ENCODE data around the gene UGT1A5.

The UGT1A5 gene

GRCh38 chr2:233799716-233800115, 87.0 kb downstream of the UGT1A5 start:
- H3K27ac ChIP-seq, result no peak overlapping the region
- H3K4me3 ChIP-seq, result no peak overlapping the region

- no peak overlapping the region for H3K27ac ChIP-seq
- no peak overlapping the region for H3K4me3 ChIP-seq
These were observed 87.5 kb downstream of the UGT1A5 start for GRCh38 chr2:233800208-233800607.

GRCh38 chr2:233801357-233802131, 88.8 kb downstream of the UGT1A5 start:
- Histone ChIP-seq H3K27ac (no peak overlapping the region), H3K4me3 (no peak overlapping the region)

- H3K4me3 ChIP-seq, result no peak overlapping the region
These were observed 89.6 kb downstream of the UGT1A5 start for GRCh38 chr2:233802132-233802815.

GRCh38 chr2:233803292-233803911, 90.7 kb downstream of the UGT1A5 start:
- no peak overlapping the region for H3K4me3 ChIP-seq
- H3K27ac ChIP-seq, result no peak overlapping the region

More at GRCh38 chr2:233802132-233802815, 89.6 kb downstream of the UGT1A5 start:
- H3K27ac ChIP-seq, result no peak overlapping the region

- H3K4me3 ChIP-seq, result no peak overlapping the region
- H3K27ac ChIP-seq, result no peak overlapping the region
These were observed 91.3 kb downstream of the UGT1A5 start for GRCh38 chr2:233803994-233804393.

- Histone ChIP-seq H3K4me3 (no peak overlapping the region), H3K27ac (no peak overlapping the region)
These were observed 94.6 kb downstream of the UGT1A5 start for GRCh38 chr2:233807215-233807865.

GRCh38 chr2:233807966-233808935, 95.5 kb downstream of the UGT1A5 start:
- H3K27ac ChIP-seq, result no peak overlapping the region
- no peak overlapping the region for H3K4me3 ChIP-seq

GRCh38 chr2:233810385-233810784, 97.7 kb downstream of the UGT1A5 start:
- Histone ChIP-seq H3K4me3 (no peak overlapping the region), H3K27ac (no peak overlapping the region)

- H3K4me3 ChIP-seq, result no peak overlapping the region
These were observed 98.4 kb downstream of the UGT1A5 start for GRCh38 chr2:233811087-233811486.

GRCh38 chr2:233811732-233812131, 99.0 kb downstream of the UGT1A5 start:
- no peak overlapping the region for H3K4me3 ChIP-seq
- no peak overlapping the region for H3K27ac ChIP-seq

More at GRCh38 chr2:233811087-233811486, 98.4 kb downstream of the UGT1A5 start:
- H3K27ac ChIP-seq, result no peak overlapping the region

GRCh38 chr2:233813236-233814055, 100.7 kb downstream of the UGT1A5 start:
- Histone ChIP-seq H3K27ac (no peak overlapping the region), H3K4me3 (no peak overlapping the region)

GRCh38 chr2:233814056-233814835, 101.5 kb downstream of the UGT1A5 start:
- Histone ChIP-seq H3K27ac (no peak overlapping the region), H3K4me3 (no peak overlapping the region)

GRCh38 chr2:233815861-233816260, 103.2 kb downstream of the UGT1A5 start:
- Histone ChIP-seq H3K4me3 (no peak overlapping the region), H3K27ac (no peak overlapping the region)

GRCh38 chr2:233816334-233816733, 103.6 kb downstream of the UGT1A5 start:
- no peak overlapping the region for H3K4me3 ChIP-seq

GRCh38 chr2:233816771-233817170, 104.1 kb downstream of the UGT1A5 start:
- Histone ChIP-seq H3K27ac (no peak overlapping the region), H3K4me3 (no peak overlapping the region)

More at GRCh38 chr2:233816334-233816733, 103.6 kb downstream of the UGT1A5 start:
- H3K27ac ChIP-seq, result no peak overlapping the region

GRCh38 chr2:233817361-233817911, 104.7 kb downstream of the UGT1A5 start:
- no peak overlapping the region for H3K4me3 ChIP-seq
- H3K27ac ChIP-seq, result no peak overlapping the region
